Stimulated activated CD4-positive, alpha-beta T cell treated with anti-CD3 and anti-CD28 coated beads, Interleukin-15, amount 100 ng/mL, for 48 hours (primary cell): ENCODE data around the gene RASL11B.
"Not testable (repeated sequence)": the region's sequence is repeated elsewhere in the genome, so short reads cannot be mapped to it uniquely, and the experiment has no call there.

ENCODE experiments used
- DNase-seq, 2 donors: peaks; one replicate each; pipeline ENCODE4 v3.0.0-alpha.2; 2020; ENCODE audit warnings: low read depth in 2 of 2

RASL11B gene, protein sequence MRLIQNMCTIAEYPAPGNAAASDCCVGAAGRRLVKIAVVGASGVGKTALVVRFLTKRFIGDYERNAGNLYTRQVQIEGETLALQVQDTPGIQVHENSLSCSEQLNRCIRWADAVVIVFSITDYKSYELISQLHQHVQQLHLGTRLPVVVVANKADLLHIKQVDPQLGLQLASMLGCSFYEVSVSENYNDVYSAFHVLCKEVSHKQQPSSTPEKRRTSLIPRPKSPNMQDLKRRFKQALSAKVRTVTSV

DNA sequence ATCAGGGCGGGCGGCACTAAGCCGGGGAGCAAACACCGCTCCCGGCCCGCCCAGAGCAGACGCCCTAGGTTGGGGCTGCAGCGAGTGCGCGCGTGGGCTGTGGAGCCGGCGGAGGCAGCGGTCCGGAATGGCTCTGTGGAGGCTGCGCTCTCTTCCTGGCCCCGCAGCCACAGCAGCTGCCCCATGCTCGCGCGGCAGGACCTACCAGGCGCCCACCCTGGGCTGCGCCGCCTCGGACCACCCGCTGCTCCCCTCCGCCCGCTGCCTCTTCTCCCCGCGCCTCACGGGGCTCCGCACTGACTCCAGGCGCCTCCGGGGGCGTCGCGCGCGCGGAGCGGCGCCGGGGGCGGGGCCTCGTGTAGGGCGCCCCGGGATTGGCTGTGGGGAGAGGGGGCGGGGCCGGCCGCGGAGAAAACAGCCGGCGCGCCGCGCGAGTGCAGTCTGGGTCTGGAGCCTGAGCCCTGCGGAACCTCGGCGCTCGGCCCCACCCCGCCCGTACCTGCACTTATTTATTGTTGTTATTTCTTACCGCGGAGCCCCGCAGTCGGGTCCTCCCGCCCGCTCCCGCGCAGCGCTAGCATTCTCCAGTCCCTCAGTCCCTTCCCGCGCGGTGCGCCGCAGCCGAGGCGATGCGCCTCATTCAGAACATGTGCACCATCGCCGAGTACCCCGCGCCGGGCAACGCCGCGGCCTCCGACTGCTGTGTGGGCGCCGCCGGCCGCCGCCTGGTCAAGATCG, at the start of gene RASL11B:
TSS of gene RASL11B (plus strand) at position 439 of the 738 bp plus-strand sequence. CDS start at position 630, 191 bp downstream.
- DNase-seq: peak; percentile 56 to 74

DNA sequence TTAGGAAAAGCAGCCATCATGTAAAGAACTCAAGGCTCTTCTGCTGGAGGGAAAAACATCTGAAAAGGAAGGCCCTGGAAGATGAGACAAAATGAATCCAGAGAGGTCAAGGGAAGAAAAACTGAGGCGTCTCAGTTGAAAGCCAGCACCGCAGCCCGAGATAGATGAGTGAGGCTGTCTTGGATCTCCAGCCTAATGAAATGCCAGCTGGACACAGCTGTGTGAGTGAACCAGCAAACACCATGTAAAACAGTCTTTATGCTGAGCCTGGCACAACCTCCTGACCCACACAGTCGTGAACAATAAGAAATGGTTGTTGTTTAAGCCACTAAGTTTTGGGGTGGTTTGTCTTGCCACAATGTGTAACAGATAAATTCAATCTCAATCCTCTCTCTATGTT, 48.6 kb upstream of the RASL11B start:
- no peak for DNase-seq

DNA sequence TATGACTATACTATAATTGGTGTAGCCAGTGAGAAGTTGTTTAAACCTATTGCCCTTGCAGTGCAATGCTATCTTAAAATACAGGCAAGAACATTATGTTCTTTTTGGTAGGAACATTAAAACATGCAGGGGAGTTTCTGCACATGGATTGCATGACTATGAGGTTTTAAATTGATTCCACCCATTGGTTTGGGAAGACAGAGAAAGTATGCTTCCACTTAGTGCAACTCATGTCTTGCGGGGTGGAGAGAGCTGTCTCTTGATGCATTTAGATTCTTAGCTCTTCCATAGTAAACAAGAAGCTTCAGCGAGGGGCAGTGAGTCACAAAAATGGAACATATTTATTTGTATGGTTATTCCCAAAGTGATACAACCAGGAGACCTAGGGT, 39.5 kb upstream of the RASL11B start:
- DNase-seq: no peak

DNA sequence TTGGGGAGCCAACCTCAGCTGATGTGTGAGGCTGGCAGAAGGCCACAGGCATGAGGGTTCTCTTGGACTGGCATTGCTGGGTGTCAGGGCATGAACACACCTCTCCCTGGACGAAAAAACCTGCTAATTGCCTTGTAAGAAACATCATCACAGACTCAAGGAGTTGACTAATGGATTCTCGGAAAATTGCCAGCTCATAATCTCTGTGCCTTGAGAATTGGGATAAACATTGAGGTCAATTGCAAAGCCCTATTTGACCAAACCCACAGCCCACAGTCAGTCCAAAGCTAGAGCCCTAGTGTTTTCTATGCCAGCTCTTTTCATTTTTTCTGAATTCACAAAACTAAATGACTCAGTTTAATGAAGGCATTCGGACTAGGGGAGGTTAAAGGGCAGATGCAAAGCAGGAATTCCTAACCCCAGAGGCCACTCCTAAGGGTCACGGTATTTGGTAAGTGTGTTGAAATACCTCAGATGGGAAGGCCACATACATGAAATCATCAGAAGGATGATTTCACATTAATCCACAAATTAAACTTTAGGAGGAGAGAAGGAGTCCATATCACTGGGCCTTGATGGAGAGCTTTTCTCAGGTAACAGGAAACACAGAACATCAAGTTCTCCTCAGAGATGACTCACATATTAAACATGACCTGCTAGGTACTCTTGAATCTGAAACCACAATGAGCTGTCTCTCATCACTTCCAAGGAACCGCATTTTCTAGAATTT, 39.0 kb upstream of the RASL11B start:
- peak in 1 of 2 donors; percentile 10 for DNase-seq

DNA sequence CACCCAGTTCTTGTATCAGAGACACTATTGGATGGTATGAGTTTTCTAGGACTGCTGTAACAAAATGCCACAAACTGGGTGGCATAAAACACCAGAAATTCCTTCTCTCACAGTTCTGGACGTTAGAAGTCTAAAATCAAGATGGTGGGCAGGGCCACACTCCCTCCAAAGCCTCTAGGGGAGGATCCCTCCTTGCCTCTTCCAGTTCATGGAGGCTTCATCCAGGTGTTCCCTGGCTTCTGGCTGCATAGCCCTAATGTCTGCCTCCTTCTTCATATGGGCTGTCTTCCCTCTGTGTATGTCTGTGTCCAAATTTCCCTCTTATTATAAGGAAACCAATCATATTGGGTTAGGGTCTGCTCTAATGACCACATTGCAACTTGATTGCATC, 38.4 kb upstream of the RASL11B start:
- no peak for DNase-seq

DNA sequence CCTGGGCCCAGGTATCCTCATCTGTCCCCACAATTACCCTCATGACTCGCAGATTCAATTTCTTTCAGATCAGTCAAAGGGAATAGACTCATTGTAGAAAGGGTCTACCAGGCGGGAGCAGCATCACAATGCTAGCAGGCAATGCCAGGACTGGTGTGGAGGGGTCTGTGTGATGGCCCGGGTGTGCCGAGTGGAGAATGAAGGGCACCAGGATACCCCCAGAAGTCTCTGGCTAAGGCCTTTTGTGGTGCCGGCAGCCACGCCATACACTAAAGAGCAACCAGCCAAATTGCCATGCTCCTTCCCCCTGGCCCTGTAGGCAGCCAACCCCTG, 37.9 kb upstream of the RASL11B start:
- DNase-seq: no peak

DNA sequence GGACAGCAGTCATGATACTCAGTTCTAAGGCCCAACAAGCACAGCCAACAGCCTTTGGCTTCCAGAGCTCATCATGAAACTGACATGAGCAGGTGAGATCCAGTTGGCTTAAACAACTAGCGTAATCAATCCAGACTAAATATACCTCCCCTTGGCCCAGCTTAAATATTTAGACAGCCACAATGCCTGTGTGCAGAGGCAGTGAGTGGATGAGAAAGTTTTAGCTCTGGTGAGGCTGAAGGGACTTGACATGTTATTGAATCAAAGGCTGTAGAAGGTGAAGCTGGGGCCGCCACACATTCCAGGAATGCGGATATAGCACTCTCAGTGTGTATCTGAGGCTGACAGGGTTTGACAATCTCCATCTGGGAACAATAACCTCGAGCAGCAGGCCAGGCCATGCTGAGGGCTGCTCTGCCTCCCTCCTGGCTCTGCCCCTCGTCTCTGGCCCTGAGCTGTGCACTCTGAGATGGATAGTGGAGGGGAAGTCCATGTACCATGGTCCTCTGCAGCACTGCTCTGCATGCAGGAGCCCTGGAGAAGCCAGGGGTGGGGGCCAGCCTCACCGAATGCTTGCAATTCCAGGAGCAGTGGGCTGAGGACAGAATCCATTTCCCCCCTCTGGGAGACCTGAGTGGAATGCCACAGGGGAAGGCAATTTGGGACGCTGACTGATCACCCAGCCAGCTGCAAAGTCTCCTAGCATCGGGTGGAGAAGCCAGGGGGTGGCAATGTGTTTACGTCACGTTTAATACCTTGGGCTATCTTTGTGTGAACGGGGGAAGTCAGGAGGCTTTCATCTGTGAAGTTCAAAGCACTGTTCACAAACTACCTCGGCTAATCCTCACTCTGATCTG, 37.3 kb upstream of the RASL11B start:
- DNase-seq: no peak

DNA sequence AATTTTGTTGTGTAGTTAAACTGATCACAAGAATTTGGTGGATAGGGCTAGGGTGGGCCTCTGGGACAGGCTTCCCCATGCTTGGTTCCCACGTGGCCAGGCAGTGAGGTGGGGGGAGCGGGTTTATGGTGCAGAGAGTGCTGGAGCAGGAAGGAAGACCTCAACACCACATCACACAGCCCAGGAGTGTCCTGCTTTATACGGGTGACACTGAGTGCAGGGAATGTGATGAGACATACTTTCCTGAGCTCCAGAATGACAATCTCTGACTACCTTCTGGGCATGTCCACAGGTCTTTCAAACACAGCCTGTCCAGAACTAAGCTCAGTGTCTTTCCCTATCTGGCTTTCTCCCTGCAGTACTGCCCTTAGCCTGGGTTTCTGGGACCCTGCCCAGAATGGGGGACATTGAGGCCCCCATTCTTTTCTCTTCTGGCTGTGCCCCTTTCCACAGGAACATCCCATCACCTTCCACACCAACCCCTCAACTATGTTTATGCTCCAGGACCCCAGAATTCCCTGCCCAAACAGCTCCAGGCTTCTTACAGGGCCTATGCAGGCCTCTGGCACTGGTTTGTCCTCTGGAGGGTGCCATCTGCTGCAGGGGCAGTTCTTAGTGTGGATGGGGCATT, 36.5 kb upstream of the RASL11B start:
- no peak for DNase-seq

DNA sequence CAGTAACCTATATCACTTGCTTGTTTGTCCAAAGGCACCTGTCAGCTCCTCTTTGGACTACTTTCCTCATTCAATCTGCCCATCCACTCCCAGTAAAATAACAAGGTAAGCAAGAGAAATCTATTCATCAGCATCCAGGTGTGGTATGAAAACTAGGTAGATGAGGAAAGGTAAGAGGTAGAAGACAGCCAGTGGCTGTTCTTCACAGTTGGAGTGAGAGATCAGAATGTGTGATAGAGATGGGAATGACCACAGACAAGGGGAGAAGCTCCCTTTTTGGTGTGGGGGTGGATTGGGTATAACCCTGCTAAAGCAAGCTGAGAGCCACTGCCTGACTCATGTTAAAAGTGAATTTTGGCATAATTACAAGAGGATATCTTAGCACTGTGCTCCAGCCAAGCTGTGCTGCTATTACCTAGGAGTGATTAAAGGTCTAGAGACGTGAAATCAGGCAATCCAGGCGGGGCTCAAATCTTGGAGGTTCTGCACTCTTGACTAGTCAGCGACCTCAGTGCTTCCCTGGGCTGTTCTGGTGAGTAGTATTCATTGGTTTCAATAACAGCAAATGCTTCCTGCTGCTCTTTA, 28.1 kb upstream of the RASL11B start:
- no peak for DNase-seq

DNA sequence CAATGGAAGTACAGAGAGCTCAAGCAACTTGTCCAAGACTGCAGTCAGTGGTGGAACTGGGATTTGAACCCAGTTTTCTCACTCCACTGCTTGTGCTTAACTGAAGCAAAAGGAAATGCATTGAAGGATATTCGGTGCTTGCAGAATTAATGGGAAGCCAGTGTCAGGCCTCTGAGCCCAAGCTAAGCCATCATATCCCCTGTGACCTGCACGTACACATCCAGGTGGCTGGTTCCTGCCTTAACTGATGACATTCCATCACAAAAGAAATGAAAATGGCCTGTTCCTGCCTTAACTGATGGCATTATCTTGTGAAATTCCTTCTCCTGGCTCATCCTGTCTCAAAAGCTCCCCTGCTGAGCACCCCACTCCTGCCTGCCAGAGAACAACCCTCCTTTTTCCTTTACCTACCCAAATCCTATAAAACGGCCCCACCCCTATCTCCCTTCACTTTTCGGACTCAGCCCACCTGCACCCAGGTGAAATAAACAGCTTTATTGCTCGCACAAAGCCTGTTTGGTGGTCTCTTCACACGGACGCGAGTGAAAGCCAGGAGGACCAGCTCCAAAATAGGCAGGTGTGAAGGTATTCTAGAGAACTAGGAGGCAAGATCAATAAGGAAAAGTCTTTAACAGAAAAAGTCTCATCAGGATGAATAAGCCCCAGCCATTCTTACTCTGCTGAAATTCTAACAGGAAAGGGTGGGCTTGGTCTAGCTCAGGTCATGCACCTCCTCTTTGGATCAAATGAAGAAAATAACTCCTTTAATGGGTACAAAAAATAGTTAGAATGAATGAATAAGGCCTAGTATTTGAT, 27.3 kb upstream of the RASL11B start:
- DNase-seq: not testable (repeated sequence)

DNA sequence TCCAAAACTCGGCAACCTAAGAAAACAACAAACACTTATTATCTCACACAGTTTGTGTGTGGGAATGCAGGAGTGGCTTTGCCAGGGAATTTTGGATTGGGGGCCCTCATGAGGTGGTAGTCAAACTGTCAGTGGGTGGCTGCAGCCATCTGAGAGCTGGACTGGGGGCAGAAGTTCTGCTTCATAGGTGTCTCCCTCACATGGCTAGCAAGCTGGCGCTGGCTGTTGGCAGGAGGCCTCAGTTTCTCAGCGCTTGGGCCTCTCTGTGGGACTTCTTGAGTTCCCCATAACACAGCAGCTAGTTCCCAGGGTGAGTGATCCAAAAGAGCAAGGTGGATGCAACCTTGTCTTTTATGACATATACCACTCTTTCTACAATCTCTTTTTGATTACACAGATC, 26.0 kb upstream of the RASL11B start:
- DNase-seq: no peak

DNA sequence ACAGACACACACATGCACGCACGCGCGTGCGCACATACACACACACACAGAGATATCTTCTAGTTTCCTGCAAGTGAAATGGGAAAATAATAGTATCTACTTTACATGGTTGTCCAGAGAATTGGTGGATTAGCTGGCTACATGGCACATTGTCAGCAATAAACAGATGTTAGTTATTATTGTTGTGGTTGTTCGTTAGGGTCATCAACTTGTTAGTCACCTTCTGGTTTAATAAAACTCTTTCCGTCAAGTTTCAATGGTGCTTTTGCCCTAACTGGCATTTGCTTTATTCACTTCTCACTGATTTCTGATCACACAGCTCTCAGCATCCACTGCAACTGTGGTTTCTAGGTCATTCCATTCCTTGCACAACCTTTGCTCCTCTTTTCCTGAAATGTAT, 25.4 kb upstream of the RASL11B start:
- DNase-seq: no peak

DNA sequence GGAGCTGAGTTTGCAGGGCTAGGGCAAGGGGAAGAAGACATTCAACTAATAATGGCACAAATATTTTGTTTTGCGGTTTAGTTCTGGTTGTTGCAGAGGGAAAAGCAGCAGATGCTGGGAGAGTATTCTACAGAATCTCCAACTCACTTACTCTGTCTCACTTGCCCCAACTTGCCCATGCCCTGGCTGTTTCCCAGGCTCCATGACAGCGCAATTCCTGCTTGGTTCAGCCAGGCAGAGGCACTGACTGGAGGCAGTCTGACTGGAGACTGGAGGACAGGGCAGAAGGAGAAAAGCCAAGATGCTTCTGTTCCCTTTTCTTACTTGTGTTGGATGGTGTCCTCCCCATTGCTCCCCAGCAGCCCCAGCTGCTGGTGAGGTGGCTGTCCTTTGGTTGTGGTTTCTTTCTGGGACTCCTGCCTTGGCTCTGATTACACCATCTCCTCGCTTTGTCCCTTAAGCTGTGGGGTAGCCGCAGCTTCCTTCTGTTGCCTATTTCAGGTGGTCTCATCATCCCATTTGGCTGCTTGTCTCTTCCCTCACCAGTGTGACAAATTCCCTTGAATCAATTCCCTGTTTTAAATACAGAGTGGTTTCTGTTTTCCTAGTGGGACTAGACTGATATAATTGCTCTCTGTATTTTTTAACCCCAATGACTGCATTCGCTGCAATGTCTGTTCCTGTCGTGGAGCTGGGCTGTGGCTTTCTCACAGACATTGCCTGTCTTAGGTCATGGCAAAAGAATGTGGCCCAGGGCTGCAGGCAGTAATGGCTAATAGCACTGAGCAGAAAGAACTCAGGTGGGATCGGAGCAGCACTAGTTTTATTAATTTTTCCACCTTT, 24.2 kb upstream of the RASL11B start:
- no peak for DNase-seq

DNA sequence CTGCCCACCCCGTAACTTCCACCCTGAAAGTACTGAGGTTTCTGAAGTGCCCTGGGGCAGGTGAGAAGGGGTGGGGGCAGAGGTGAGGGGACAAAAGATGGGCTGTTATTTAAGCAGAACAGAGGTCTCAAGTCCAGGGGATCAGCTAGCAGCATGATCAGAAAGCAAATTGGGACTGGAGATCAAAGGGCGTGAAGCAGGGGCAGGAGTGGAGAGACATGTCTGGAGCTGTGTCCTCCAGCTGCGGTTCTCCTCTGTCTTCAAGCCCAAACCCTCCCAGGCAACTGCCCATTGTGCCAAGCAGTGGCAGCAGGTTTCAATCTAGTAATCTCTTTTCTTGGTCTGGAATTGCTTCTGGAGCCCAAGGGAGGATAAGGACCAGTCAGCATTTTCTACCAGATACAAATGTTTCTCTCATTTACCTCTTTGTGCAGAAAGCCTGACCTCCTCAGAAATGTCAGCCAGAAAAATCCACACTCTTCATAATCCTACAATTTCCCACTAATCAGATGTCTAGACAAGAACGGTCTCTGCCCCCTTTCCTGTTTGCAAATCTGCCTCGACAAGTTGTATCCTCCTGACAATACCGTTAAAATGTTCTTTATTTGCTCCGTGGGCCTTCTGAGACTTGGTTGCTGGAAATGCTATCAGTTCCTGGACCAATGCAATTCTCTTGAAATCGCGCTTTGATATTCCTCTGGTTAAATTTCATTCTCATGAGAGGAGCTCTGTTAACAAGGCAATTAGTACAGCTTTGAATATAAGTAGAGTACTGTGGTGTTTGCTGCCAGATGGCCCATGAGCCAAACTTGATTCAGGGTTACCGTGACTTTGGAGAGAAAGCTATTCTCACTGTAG, 23.2 kb upstream of the RASL11B start:
- DNase-seq: no peak

DNA sequence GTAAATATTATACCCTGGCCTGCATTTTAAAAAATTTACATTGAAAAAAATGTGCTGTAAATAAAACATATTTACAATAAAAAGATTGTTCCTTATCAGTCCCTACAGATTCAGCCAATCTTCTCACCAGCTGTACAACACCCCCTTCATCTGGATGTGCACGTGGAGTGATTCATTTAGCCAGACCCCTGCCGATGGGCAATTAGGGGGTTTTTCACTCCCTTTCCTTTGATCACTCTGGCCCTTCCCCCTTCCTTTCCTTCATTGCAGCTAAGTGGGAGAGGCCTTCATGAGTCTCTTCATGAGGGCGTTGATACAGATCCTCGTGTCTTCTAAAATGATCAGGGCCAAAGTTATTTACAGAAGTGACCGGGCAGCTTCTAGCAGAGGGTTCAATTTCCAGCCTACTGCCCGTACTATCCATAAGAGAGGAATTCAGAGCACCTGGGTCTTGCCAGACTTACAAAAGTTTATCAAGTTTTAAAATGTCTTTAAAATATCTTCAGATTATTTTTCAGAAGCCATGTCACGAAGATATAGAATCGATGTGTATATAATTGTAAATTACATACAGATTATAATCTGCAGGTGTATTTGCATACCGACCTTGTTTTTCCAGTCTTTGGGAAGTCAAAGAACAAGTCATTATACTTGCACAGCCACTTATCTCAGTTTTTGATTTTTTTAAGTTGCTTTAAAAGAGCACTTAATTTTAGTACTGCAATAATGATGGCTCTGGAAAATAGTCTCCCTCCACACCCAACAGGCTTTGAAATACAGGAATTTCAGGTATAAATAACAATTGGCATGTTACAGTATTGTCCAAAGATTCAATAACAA, 21.4 kb upstream of the RASL11B start:
- no peak for DNase-seq

DNA sequence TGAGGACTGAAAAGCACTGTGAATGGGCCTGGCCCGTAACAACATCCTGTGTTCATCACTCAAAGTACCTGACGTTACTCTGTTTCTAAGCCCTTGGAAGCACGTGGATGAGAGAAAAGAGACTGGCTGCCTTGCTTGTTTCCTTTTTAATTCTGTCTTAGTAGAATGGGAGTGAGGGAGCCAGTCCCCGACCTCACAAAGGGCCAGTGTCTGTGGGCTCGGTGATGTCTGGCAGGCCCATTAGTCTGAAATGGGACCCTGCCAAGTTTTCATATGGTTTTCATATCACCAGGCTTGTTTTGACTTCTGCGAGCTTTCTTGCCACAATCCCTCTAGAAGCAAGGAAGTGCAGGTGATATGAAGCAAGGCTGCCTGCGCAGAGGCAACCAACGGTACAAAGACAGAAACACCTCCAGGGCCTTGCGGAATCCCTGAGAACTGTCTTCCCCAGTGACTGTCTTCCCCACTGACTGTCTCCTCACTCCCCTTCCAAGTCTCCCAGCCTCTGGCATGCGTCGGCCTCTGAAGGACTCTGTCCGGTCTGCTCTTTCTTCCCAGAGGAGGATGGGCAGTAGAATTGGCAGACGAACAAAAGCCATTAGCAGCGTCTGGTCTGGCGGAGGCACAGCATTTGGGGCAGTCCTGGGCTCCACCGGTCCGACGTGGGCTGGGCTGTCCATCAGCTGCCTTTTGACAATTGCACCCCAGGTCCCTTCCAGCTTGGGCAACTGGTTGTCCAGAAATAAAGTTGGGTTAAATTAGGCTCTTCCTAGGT, 20.2 kb upstream of the RASL11B start:
- no peak for DNase-seq

DNA sequence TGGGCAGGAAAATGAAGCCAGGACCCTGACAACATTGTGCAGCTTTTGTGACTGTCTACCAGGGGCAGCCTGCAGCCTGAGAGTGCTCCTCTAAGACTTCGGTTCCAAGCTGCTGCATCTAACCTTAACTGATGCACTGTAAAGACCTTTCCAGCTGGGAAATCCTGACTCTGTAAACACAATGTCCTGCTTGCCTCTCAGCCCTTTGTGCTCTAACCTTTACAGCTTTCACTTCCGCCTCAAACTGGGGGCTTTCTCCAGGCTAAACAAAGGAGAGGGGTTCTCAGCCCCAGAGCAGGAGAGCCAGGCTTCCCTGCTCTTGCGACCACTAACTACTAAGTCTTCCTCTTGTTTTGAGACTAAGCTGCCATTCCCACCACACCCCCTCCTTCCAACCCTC, 19.3 kb upstream of the RASL11B start:
- no peak for DNase-seq
